Astrocyte of the hippocampus (primary cell): ENCODE results near the gene TGFB2.

Experiments
- DNase-seq: peaks from one replicate; pipeline ENCODE4 v3.0.0; 2011; ENCODE audit warnings: low read depth, low spot score

The TGFB2 gene

DNA sequence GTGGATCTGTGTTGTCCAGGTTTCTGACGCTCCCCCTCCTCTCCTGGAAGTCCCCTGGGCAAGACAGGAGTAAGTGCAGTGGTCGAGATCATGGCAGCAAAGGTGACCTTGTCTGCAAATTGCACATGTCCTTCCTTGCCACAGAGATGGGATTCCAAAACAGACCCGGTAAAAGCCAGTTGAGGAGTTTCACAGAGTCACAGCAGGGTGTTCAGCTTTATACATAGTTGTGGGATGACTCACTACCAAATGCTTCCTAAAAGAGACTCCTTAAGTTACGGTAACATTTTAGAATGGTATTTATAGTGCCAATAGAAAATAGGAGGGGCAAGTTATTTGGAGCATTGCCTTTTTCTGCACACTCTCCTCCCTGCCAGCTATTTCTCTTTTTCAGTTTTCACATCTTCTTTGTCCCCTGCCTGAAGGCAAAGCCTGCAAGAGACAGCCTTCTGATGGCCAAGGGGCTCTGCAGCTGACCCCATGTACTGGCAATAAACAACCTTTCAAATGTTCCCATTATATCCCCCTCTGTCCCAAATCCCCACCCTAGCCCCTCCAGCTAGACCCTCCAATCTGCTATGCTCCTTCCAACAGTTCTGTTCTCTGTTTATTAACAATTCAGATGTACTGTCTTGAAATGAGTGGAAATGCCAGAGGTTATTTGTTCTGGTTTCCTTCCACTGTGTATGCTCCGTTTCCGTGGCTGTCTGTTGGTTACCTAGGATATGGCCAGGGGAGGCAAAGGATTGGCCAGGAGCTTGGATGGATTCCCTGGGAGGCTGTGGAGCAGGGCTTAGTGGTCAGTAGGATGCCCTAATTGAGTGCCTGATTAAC lies 115.0 kb downstream of the TGFB2 start:
- peak; percentile 94 for DNase-seq

DNA sequence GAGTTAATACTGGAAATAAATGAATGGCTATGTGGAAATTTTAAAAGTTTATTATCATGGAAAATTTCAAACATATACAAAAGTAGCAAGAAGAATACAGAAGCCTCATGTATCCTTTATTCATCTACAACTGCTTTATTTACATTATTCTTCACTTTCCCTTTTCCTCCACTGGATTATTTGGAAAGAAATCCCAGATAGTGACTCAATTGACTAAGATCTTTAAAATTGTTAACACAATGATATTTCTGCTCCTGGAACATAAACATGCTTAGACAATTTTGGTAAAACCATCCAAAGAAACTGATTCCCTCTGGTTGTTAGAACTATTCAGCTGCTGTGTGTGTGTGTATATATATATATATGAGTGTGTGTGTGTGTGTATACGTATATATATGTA lies 116.2 kb downstream of the TGFB2 start:
- no peak for DNase-seq

DNA sequence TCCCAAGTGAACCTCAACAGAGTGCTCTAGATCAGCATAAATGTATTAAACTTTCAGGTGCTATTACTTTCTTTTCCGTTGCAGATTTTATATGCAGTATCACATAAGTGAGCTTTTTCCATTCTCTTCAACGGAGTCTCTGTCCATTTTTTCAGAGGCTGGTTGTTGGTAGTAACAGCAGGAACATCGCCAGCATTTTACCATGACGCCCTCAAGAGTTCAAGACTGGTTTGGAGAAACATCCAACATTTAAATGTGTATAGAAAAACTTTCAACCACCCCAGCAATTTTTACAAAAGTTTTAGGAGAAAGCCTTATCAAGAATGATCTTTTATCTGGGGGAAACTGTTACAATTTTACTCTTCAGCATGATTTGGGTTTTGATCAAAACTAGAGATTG lies 117.0 kb downstream of the TGFB2 start:
- DNase-seq: no peak

DNA sequence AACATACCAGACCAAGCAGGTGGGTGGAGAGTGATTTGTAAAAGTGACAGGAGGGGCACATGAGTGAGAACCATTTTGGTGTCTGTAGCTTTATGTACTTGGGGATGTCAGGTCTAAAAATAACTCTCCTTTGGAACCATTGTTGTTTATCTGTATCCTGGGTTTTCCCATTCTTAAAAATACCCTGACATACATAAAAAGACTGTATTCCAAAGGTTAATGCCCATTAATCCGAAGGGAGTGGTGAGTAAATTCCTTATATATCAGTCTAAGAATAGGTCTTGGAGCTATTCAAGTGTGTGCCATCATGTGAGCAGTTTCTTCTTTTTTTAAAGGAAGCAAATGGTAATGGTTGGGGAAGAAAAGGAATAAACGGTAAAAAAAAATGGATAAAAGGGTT lies 117.5 kb downstream of the TGFB2 start:
- no peak for DNase-seq

DNA sequence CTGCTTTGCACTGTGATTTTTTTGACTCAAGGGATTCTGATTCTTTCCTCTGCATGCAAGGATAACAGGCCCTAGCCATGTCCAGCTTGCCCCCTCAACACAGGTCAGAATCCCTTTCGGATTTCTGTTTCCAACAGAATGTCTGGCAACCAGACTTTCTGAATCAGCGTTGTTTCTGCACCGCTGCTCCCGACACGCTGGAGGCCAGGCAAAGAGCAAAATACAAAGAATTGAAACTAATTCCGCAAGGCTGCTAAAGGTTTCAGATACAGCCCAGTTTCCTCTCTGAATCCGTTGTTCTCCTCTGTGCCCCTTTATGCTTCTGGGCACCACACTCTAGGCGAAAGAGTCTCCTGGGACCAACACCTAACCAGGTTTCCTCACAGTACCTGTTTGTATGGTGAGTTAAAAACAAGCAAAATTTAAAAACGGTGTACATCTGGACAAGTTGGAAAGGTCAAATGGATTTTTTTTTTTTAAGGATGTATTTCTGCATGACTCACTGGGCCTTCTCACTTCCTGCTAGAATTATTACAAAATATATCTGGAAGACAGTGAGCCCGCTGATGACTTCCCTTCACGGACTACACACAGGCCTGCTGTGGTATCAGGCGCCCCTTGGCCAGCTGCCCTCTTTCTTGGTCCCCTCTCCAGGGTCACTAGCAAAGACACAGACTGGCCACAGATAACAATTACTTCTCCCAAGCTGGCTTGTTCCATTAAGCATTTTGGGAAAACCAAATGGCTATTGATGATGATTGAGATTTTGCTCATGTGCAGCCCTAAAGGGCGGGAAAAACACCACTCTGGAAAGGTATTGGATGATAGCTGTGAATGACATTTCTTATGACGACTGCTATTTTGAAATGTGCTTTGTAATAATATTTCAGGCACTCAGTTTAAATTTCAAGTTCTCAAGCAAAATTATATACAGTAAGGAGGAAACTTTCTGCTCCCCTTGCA lies 118.3 kb downstream of the TGFB2 start:
- peak; percentile 56 for DNase-seq

DNA sequence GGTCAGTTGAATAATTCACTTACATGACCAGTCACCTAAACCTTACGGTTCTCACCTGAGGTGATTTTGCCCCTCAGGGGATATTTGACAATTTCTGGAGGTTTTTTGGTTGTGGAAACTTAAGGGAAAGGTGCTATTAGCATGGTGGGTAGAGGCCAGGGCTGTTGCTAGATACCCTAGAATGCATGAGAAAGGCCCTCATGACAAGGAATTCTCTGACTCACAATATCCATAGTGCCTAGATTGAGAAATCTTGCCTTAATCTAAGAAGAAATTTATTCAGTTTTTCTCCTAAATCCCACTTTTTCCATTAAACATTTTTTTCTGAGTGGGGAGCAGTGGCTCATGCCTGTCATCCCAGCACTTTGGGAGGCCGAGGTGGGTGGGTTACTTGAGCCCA lies 119.7 kb downstream of the TGFB2 start:
- no peak for DNase-seq

DNA sequence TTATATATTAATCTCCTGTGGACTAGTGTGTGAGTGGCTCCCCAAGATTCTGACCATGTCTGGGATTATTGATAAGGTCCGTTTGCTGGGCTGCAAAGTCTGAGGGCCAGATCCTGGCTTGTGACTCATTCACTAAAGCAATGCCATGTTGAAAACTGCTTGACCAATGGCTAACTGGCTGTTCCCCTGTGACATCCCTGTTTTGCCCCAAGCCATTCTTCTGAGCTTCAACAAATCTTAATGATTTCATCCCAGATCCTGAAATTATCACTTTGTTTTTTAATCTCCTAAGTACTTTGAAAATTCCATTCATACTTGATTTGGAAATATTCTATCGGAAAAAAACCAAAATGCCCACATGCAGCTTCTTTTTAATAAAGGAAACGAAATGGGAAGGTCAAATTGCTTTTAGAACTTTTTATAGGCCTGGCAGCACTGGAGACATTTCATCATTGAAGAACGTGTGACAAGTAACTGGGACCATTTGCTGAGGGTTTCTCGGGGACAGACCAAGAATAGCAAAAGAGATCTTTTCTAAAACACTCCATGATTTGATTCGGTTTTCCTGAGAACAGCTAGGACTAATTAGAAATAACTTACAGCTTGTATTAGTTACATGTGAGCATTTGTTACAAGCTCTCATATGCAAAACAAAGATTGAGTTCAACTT lies 121.3 kb downstream of the TGFB2 start:
- no peak for DNase-seq

DNA sequence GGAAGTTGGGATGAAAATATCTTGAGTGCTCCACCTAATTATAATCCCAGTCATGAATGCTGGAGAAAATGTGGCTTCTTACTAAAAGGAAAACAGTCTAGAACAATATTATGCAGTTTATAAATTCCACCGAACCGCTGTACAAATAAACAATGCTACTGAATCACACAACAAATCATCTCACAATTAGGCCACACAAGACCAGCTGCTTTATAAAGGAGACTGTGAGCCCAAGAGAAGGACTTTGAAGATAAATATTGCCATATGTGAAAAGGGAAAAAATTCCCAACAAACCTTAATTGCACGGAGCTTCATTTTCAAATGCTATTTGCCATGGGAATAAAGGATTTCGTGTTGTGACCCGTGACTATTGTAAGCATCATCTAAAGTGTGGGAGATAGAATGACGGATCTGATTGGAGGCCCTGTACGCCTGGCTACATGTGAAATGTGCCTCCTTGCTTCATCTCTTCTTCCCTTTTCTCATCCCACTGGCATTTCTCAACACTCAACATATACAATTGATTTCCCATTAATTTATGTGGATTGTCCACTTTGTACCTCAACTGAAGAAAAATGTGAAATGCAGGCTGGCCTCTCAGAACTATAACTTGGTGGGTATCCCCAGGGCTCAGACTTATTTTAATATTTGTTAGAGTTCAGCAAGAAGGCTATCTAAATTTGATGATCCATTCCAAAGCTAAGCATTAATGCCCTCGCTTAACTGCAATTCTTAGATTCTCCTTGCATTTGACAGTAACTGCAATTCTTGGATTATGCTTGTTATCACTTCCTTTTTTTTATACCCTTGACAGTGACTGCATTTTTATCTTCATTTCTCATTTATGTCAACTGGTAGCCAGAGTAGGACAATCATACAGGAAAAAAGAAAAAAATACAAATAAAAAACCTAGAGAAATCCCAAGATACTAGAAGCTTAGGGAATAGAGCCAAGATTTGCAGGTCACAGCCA lies 122.3 kb downstream of the TGFB2 start:
- peak; percentile 75 for DNase-seq

DNA sequence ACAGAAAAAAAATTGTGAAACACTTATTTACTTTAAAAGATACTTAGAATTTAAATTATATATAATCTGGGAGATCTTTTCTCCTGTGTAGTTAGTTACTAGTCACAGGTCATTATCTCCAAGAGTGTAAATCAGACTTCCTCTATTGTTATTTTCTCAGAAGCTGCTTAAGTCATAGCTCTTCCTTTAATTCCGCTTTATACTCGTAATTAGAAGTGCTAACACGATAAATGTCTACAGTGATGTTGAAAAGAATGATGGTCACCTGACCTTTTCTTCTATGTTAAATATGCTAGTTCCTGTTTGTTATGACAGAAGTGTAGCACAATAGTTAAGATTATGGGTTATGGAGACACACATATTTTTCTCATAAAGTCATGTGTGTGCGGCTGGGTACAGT lies 123.6 kb downstream of the TGFB2 start:
- no peak for DNase-seq

DNA sequence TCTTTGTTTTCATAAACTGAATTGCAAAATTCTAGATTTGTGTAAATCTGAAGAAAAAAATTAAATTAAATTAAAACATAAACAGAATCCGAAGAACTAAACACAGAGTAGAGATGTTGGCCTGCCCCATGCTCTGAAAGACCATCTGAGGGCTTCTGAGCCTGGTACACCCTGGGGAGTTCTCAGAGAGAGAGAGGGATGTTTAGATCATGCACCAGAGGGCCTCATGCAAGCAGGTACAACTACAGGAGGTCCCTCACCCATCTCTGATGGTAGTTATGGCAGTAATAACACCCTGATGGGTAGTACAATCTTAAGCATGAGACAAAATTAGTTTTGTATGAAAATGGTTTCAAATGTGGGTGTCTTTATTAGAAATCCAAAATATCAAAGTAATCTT lies 127.7 kb downstream of the TGFB2 start:
- no peak for DNase-seq

DNA sequence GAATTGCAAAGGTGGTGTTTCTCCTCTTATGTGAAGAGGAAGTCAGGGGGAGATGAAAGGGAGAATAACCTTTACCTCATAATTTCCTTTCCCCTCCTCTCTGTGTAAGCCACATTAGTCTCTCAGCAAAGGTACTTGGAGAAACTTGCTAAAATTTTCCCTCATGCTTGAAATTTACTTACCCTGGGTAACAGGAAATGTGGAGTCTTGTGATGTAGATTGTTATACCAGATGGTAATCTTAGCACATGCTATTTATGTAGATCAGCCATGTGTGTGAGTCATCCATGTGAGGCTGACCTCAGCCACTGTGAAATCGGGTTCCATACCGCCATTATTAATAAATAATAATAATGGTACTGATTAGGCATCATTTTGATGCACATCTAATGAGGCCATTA lies 128.4 kb downstream of the TGFB2 start:
- no peak for DNase-seq

DNA sequence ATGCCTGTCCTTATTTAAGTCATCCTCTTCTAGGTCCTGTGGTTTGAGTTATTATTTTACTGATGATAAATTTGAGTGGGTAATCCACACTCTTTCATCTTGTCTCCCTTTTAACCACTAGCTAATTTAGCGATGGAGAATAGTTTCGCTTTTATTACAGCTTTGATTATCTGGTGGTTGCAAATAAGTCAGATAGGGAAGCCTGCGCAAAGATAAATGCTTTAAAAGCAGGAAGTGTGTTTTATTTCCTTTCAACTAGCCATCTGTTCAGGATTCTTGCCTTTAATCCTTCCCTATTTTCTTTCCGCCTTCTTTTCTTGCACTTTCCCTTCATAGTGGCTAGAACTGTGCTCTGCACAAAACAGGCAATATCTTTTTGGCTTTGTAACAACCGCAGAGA lies 129.0 kb downstream of the TGFB2 start:
- DNase-seq: no peak

DNA sequence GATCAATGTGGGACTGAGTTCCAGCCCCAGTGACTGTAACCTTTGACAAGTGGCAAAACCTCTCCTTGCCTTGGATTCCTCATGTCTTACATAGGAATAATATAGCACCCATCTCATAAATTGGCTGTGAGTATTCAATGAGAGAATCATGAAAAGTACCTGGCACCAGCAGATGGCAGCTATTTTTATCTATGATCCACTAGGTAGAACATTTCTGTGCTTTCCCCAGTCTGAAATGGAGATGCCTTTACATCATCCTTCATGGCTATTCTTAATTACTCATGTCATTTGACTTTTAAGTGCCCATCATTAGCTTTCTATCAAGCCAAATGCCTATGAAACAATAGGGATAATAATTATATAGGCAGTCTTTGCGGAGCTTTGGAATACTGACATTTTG lies 130.1 kb downstream of the TGFB2 start:
- peak; percentile 49 for DNase-seq

DNA sequence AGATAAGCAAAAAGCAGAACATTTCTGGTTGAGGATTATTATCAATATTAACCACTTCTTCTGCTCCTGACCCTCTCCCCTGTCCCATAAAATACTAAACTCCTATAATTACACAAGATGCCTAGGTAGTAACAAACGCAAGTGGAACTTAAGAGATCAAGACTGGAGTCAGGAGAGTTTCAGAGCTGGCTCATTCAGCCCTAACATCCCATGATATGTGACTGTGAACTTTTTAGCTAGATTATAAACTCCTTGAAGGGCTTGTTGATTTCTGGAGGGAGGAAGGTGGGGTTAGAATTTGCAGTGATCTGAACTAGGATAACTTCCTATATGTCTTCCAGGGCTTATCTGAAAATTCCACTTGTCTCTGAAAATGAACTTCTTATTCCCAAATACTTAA lies 130.6 kb downstream of the TGFB2 start:
- DNase-seq: no peak

DNA sequence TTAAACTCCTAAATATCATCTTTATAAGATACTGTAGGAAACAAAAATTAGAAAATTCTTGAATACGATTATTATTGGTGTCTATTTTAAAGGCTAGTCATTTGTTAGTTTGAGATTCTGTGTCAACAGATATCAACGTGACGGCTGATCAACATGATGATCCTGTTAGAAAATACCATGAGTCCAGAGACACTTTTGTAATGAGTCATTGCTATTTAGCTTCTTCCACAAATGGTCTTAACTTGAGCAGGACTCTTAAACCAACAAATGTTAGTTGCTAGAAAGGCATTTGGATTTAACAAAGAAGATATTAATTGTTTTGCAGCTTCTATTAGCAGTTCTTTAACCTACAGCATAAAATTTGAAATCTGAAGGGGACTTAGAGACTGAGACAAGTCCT lies 131.2 kb downstream of the TGFB2 start:
- peak; percentile 72 for DNase-seq

DNA sequence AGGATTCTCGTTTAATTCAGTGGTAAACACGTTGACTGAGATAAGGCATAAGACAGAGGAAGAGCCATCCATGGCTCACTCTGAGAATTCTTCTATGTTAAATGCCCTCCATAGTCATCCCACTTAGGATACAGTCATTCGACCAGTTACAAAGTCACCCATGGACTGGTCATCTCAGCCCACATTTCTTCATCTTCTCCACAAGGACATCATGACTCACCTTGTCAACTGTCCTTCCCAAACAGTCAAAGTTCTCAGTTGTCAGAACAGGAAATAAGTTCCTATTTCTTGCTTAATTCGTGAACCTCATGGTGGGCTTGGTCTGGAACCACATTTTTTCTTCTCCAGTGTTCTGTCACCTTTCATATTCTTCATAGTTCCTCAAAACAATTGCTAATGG lies 133.2 kb downstream of the TGFB2 start:
- no peak for DNase-seq

DNA sequence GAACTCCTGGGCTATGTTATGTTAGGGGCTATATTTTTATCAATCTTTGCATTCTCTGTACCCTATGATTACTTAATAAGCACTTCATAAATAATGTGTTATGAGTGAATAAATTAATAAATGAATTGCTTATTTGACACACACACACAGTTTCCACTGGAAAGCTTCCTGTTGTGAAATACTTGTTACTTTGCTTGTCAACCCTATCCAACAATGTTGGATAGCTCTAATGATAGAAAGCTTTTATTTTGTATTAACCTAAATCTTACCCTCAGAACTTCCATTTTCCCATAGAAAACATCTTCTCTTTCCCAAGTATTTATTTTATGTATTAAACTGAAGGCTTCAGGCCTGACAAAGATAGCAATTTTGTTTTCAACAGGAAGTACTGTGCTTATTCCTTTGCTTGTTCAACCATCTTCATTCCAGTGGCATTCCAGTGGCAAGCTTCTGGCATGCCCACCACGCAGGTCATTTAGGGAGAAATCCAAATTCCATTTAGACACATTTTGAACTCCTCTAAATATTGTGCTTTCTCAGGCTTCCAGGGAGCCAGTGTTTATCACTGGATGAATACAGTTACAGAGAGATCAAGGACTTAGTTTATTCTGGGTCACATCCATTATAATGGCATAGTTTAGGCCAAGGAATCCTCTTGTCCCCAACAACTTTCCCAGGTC lies 134.4 kb downstream of the TGFB2 start:
- peak; percentile 91 for DNase-seq

DNA sequence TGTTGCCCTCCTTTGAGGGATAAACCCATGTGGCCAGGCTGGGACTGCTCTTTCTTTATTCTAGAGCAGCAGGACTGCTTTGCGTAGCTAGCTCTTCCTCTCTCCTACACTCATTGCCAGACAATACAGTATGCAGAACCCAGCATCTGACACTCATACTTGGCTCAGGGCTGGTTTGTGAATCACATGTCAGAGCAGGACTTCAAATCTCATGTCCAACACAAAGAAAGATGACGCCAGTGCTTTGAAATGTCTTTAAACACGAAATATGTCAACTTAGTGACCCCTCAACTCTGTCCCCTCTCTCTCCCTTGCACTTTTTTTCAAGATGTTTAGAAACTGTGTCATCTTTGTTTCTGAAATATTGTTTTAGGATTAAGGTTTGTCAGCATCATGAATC lies 135.0 kb downstream of the TGFB2 start:
- peak; percentile 82 for DNase-seq

DNA sequence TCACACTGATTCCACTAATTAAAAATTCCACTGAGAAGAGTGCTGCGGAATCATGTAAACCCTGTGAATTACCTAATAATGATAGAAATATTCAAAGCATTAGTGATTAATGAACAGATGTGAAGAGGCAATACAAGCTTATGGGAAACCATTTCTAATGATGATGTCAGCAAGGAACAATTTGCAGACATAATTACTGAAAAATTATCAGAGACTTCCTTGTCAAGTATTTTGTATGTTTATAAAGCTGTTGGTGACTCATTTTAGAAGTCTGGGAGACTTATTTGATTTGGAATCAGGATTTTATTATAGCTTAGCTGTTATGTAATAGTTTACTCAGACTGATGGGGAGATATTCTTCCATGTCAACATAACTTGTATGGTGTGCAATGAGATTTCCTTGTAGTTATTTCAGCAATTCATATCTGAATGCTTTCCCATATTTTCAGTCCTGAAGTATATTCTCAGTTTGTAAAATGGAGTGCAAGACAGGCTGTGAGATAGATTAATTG lies 135.5 kb downstream of the TGFB2 start:
- DNase-seq: peak; percentile 66

DNA sequence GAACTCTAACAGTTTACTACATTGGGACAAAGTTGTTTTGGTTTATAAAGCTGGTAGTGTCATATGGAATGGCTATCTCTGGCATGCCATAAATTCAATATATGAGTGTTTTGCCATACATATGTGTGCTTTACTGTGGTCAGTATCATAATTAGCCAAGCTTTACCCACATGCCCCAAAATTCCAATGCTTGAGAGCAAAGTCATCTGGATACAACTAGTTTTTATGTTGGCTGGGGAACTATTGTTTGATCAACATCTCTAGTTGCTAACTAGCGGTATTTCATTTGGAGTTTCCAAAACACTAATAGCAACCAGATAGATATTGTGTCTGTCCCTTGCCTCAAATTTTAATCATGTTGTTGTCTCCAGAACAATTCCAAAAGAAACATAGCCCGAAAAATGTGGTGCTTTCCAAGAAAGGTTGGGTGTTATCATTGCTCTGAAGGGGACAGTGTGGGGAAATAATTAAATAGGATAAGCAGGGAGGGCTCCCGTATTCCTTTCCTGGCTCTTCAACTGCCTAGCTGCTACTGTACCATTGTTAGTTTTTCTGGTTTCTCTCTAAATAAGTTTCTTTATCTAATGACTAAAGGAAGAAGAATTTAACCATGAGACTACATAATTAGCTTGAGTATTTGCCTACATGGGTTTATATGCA lies 136.1 kb downstream of the TGFB2 start:
- DNase-seq: peak; percentile 55
